Ovary (tissue), 3 donors: ENCODE measurements around the gene TIMP1.

Experiments used
- POLR2A ChIP-seq: fragments of 450-650 bp; IDR thresholded peaks from one replicate; pipeline ENCODE4 v1.6.1; 2017; ENCODE audit warnings: antibody characterized with exemption, mild to moderate bottlenecking, moderate library complexity
- TF ChIP-seq, protein P1 (sequence below), 3 donors: fragments of 450-650 bp in 2 of 3; fragments of 200-600 bp in 1 of 3; IDR thresholded peaks; one replicate each; pipeline versions ENCODE4 v1.5.1 to v1.8.0; 2016 to 2022; ENCODE audit warnings: antibody characterized with exemption in 3 of 3, mild to moderate bottlenecking in 1 of 3
- donor health status: DM: no; HTN: no; CAD: no.

DNA sequence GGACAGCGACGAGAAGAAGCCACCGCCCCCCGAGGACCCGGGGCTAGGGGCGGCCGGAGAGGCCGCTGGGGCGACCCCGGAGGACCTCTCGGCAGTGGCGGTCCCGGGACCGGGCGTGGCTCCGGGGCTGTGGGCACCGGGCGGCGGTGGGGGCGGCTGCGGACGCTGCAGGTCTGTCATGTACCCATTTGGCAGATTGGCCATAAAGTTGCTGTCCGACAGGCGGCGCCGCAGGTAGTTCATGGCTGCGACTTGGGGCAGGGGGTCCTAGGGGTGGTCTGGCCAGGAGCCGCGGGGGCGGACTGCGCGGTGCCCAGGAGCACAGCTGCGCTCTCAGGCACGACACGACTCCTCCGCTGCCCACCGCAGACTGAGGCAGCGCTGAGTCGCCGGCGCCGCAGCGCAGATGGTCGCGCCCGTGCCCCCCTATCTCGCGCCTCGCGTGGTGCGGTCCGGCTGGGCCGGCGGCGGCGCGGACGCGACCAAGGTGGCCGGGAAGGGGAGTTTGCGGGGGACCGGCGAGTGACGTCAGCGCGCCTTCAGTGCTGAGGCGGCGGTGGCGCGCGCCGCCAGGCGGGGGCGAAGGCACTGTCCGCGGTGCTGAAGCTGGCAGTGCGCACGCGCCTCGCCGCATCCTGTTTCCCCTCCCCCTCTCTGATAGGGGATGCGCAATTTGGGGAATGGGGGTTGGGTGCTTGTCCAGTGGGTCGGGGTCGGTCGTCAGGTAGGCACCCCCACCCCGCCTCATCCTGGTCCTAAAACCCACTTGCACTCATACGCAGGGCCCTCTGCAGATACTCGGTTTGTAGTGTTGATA, 37.5 kb downstream of the TIMP1 start, which contains the start of gene SYN1:
- TF ChIP-seq, protein P1, sequence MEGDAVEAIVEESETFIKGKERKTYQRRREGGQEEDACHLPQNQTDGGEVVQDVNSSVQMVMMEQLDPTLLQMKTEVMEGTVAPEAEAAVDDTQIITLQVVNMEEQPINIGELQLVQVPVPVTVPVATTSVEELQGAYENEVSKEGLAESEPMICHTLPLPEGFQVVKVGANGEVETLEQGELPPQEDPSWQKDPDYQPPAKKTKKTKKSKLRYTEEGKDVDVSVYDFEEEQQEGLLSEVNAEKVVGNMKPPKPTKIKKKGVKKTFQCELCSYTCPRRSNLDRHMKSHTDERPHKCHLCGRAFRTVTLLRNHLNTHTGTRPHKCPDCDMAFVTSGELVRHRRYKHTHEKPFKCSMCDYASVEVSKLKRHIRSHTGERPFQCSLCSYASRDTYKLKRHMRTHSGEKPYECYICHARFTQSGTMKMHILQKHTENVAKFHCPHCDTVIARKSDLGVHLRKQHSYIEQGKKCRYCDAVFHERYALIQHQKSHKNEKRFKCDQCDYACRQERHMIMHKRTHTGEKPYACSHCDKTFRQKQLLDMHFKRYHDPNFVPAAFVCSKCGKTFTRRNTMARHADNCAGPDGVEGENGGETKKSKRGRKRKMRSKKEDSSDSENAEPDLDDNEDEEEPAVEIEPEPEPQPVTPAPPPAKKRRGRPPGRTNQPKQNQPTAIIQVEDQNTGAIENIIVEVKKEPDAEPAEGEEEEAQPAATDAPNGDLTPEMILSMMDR (IDR thresholded peaks at IDR 0.05), result peak in 1 of 3 donors; percentile 64
- TF ChIP-seq POLR2A, result no peak
